DMS114 treated with DMSO at 0.1 percent for 48 hours (cell line): ENCODE measurements around the gene PREX1.

ENCODE experiments used
- DNase-seq: peaks from one replicate; lab custom pipeline; 2025; ENCODE audit not compliant: unreplicated experiment; lab: John Stamatoyannopoulos, UW

Gene PREX1

GRCh38 chr20:48705240-48706115 lies 122.3 kb downstream of the PREX1 start:
- no peak for DNase-seq

GRCh38 chr20:48704761-48705160 lies 123.0 kb downstream of the PREX1 start:
- no peak for DNase-seq

GRCh38 chr20:48703511-48704219 lies 124.1 kb downstream of the PREX1 start:
- DNase-seq, result no peak

DNA sequence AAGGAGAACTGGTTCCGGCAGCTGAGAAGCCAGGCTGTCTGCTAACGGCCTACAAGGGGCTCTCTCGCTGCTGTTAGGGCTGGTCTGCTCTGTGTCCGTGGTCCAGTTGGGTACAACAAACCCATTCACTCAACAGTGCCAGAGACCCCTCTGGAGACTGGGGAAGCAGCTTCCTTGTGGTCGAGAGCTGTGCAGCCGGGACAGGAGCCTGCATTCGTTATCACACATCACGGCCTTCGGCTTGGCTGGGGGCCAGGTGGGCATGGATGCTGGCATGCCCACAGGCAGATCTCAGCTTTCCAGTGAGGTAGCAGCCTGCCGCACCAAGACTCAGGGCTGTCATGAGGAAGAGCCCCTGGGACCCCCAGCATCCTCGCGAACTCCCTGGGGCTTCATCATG lies 124.7 kb downstream of the PREX1 start:
- no peak for DNase-seq

GRCh38 chr20:48702455-48702913 lies 125.3 kb downstream of the PREX1 start:
- DNase-seq, result no peak

- DNase-seq, result no peak
Measured at GRCh38 chr20:48701702-48702101, 126.1 kb downstream of the PREX1 start.

- DNase-seq, result no peak
Measured at GRCh38 chr20:48698507-48699267, 129.1 kb downstream of the PREX1 start.

DNA sequence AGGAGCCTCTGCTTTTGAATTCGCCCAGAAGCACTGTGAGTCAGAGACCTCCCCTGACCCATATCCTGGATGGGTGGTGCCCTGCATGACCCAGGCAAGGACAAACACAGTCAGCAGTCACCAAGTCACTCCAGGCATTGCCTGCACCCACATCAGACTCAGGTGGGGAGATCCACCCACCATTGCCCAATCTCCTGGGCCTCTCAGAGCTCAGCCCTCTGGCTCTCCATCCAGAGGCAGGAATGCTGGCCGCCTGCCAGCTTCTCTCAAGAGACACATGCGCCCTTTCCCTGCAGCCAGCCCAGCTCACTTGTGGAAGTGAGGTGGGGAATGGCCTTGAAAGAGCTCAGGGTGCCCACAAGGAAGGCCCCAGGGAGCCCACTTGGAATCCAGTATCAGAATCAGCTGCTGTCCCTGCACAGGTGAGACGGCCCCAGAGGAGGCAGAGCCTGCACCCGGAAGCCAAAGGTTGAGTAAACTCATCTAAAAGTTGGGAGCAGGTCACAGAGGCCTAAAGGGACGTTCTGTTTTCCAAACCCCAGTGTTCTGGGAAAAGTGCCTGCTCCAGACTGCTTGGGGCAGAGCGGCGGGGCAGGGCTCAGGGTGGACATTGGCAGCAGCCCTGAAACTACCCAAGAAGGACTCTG lies 129.8 kb downstream of the PREX1 start:
- DNase-seq, result no peak

GRCh38 chr20:48696671-48697070 lies 131.1 kb downstream of the PREX1 start:
- DNase-seq, result no peak

DNA sequence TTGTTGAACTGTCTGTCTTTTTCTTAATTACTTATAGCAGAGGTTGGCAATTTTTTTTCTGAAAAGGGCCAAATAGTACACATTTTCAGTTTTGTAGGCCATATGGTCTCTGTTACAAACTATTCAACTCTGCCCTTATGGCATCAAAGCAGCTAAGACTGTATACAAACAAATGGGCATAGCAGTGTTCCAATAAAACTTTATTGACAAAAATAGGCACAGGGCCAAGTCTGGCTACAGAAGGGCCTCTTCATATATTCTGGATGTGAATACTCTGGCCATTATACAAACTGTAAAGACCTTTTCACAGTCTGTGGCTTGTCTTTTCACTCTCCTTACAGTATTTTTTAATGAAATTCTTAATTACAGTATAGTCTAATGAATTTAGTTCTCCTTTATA lies 132.1 kb downstream of the PREX1 start:
- DNase-seq, result no peak

- no peak for DNase-seq
Measured at GRCh38 chr20:48695255-48695654, 132.5 kb downstream of the PREX1 start.

GRCh38 chr20:48694381-48694865 lies 133.4 kb downstream of the PREX1 start:
- DNase-seq, result no peak

DNA sequence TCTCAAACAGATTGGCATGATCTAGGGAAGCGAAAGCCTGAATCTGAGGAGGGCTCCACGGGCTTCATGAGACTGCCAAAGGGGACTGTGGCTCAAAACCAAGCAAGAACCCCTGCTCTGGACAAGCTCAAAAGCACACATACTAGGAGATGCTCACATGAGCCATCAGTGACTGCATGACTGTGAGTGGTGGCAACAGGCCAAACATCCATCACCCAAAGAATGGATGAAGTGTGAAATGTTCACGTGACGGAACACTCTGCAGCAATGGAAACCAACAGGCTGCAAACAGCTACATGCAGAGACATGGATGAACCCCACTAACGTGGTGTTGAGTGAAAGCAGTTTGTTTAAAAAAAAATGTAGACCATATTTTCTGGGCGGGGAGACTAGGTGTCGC lies 136.3 kb downstream of the PREX1 start:
- no peak for DNase-seq

GRCh38 chr20:48690888-48691287 lies 136.9 kb downstream of the PREX1 start:
- no peak for DNase-seq

DNA sequence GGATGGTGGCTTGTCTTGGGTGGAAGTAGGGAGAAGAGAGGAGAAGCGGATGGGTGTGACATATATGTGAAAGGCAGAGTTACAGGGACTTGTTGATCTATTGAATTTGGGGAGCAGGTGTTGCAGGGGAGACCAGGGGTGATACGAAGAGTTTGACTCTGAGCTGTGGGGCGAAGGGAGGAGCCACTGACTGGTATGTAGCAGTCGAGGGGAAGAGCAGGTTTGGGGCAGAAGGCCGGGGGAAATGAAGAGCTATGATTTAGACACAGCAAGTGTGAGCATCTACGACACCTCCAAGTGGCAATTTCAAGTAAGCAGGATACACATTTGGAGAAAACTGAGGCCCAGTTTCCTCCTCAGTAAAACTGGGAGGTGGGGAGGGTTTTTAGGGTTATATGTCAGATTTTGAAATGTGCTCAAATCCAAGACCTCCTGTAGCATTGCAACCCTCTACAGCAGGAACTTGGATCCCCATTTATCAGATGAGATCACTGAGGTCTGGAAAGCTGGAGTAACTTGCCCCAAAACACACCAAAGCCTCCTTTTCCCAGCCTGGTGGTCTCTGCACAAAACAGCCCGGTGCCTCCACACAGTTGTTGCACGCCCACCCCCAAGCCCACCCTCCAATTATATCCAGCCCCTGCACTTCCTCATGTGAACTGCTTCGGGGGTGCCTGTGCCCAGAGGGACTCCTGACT lies 137.8 kb downstream of the PREX1 start:
- no peak for DNase-seq

- no peak for DNase-seq
Measured at GRCh38 chr20:48689388-48689787, 138.4 kb downstream of the PREX1 start.

DNA sequence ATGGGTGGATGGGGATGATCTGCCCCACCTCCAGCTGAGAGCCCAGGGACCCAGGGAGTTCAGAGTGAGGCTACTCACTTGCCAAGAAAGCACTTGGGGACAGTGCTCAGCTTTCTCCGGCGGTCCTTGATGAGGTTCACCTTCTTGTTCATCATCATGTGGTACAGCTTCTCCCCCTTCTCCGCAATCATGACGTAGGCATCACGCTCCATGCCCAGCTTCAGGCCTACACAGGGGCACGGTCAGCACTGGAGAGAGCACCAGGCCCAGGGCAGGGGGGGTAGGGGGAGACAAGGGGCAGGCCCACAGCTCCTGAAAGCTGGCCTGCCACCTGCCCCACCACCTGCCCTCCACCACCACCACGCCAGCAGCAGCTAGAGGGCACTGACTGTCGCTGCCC lies 139.2 kb downstream of the PREX1 start:
- no peak for DNase-seq

DNA sequence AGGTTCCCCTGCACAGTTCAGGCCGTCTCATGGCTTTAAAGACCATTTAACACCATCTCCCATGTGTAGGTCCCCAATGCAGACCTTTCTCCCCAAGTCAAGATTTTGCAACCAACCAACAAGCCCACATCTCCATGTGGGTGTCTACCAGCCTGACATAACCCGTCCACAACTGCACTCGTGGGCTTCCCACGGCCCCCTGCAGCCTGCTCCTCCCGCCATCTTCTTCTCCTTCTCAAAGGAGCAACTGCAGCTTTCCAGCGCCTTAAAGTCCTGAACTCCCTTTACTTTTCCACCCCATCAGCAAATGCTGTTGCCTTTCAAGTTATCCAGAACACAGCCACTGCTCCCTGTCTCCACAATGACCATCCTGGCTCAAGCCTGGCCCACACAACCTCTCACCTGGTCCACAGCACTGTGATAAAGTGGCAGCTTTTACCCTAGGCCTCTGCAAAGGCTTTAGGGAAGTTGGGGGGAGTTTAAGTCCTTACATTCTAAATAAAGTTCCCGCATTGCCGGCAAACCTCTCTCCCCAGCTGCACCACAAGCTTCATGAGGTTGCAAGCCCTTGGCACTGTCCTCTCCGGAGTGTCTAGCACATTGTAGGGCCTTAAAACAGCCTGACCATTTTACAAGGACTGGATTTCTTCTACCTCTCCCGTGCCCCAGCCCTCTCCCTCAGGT lies 140.5 kb downstream of the PREX1 start:
- DNase-seq, result no peak

DNA sequence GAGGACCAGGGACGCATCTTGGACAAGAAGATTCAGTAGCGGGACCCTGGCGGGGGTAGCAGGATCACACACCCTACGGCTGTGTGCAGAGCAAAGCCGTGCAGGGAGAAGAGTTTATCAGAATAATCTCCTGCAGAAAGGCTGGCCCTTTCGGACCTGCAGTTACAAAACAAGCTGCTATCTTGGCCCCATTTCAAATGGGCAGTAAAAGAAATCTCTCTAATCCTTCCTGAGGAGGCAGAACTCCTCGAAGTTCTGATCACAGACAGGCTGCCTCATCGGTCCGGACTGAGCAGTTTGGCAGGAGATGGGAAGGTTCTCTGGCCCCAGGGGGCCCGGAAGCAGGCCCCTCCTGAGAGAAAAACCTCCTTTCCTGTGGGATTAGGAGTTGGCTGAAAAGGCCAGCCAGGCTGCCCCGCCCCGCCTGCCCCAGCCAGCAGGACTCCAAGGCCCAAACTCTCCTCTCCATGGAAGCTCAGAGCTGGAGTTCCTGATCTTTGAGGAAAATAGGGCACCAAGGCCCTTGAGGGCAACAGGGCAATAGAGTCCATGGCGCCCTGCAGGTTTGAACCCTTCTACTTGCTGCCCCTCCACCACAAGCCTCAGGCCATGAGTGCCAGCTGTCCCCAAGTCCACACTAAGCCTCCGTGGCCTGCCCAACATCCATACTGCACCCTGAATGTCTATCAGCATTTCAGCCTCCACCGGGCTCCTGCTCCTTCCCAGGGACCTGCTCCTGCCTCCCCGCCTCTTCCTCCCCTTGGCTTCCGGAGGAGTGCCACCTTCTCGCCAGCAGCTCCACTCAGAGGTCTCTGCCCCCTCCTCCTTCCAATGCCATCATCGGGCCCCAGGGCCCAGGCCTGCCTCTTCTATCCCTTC lies 141.3 kb downstream of the PREX1 start:
- no peak for DNase-seq
